HCT116 (cell line): ENCODE results near the gene DND1. TPM values are rescaled to one million over a fixed set of nuclear protein-coding genes. Genes with fewer than 3 reads are reported as not detected.
A peak's percentile ranks its signal among the peaks of the same experiment; 100 is the strongest.

ENCODE experiments used
- ATAC-seq: fragments of 200-7000 bp; cut with Tn5 transposase; 2 replicates; pipeline ENCODE4 v1.9.1; 2020; ENCODE audit warnings: mild to moderate bottlenecking, moderate library complexity
- BruUV-seq: library from RNA; stranded (reverse); fragments of 400-500 nt; replicated peaks from 2 replicates; lab custom pipeline; 2021; lab: Mats Ljungman, UMichigan
- CTCF ChIA-PET: fragments of 300-600 bp; sonication (Branson Sonifier 250); formaldehyde crosslinking; loops from one replicate; lab custom pipeline; 2021; ENCODE audit warnings: antibody characterized with exemption; lab: Charles Lee
- POLR2A ChIA-PET: fragments of 300-600, 350-600 bp; sonication (Branson Sonifier 250); formaldehyde crosslinking; loops from one replicate; lab custom pipeline; 2021; ENCODE audit warnings: antibody characterized with exemption; lab: Charles Lee
- RAD21 ChIA-PET, 2 experiments: fragments of 300-600 bp; sonication (Branson Sonifier 250); formaldehyde crosslinking; loops; one replicate each; lab custom pipeline; 2023; ENCODE audit warnings: low total read pairs in 2 of 2; ENCODE audit not compliant: uncharacterized antibody in 2 of 2, unreplicated experiment in 2 of 2, low non-redundant PET in 1 of 2; lab: Charles Lee
- DNase-seq: peaks from one replicate; pipeline ENCODE4 v3.0.0-alpha.2; 2010; ENCODE audit warnings: low read depth, low spot score
- H2AFZ ChIP-seq: fragments of 200-600 bp; shearing (Covaris generic), sonication (generic); 2 replicates; pipeline ENCODE4 v1.6.1; 2017; ENCODE audit warnings: low read depth, mixed run types, mixed read lengths, antibody characterized with exemption, low read length; ENCODE audit not compliant: poor library complexity, severe bottlenecking
- H3K27ac ChIP-seq: 2 replicates; pipeline ENCODE4 v1.5.1; 2012; ENCODE audit warnings: low read depth, low read length
- H3K27me3 ChIP-seq: fragments of 200-600 bp; sonication (generic); 2 replicates; pipeline ENCODE4 v1.6.1; 2016; ENCODE audit warnings: mixed run types, low read length, mixed read lengths; ENCODE audit not compliant: insufficient read depth
- H3K36me3 ChIP-seq, 2 experiments: fragments of 200-500 bp in 1 of 2; fragments of 200-600 bp in 1 of 2; sonication (Bioruptor generic) in 1 of 2; sonication (generic) in 1 of 2; 2 replicates each; pipeline versions ENCODE4 v1.5.1 to v1.6.1; 2014 to 2016; ENCODE audit warnings: low read length in 2 of 2, inconsistent platforms in 1 of 2, mixed read lengths in 1 of 2, mixed run types in 1 of 2; ENCODE audit not compliant: insufficient read depth in 2 of 2, control insufficient read depth in 1 of 2
- H3K4me1 ChIP-seq, 2 experiments: fragments of 200-600 bp in 1 of 2; sonication (generic) in 1 of 2; 2 replicates each; pipeline versions ENCODE4 v1.5.1 to v1.6.1; 2012 to 2017; ENCODE audit warnings: low read length in 2 of 2, inconsistent platforms in 1 of 2, mild to moderate bottlenecking in 1 of 2, mixed read lengths in 1 of 2, mixed run types in 1 of 2, moderate library complexity in 1 of 2; ENCODE audit not compliant: insufficient read depth in 2 of 2, control insufficient read depth in 1 of 2
- H3K4me2 ChIP-seq: fragments of 200-600 bp; sonication (generic); 2 replicates; pipeline ENCODE4 v1.6.1; 2017; ENCODE audit warnings: mixed run types, low read length, mixed read lengths
- H3K4me3 ChIP-seq, 2 experiments: fragments of 200-600 bp in 1 of 2; sonication (generic) in 1 of 2; replicated peaks in 1 of 2; 2 replicates each; pipeline ENCODE4 v1.5.1; 2011 to 2016; ENCODE audit warnings: low read length in 2 of 2, control low read depth in 1 of 2, low read depth in 1 of 2, mild to moderate bottlenecking in 1 of 2, mixed read lengths in 1 of 2, mixed run types in 1 of 2
- H3K79me2 ChIP-seq: fragments of 200-600 bp; sonication (generic); 2 replicates; pipeline ENCODE4 v1.6.1; 2017; ENCODE audit warnings: mild to moderate bottlenecking, mixed run types, low read length, moderate library complexity, mixed read lengths; ENCODE audit not compliant: insufficient read depth
- H3K9ac ChIP-seq: fragments of 200-600 bp; sonication (generic); 2 replicates; pipeline ENCODE4 v1.6.1; 2016; ENCODE audit warnings: low read length, mixed read lengths
- H3K9me2 ChIP-seq: fragments of 200-600 bp; sonication (generic), shearing (Covaris generic); 2 replicates; pipeline ENCODE4 v1.6.1; 2017; ENCODE audit warnings: mixed run types, mild to moderate bottlenecking, moderate library complexity; ENCODE audit not compliant: insufficient read depth
- H3K9me3 ChIP-seq, 2 experiments: fragments of 200-500 bp in 1 of 2; fragments of 200-600 bp in 1 of 2; sonication (Bioruptor generic) in 1 of 2; sonication (generic) in 1 of 2; 2 replicates each; pipeline ENCODE4 v1.6.1; 2014 to 2017; ENCODE audit warnings: low read length in 2 of 2, mixed read lengths in 2 of 2, inconsistent platforms in 1 of 2, low read depth in 1 of 2, mild to moderate bottlenecking in 1 of 2, mixed run types in 1 of 2, moderate library complexity in 1 of 2; ENCODE audit not compliant: control insufficient read depth in 1 of 2, insufficient read depth in 1 of 2
- H4K20me1 ChIP-seq: fragments of 200-600 bp; sonication (generic), shearing (Covaris generic); 2 replicates; pipeline ENCODE4 v1.6.1; 2017; ENCODE audit warnings: mixed run types, mild to moderate bottlenecking, moderate library complexity; ENCODE audit not compliant: insufficient read depth
- CBX3 ChIP-seq: IDR thresholded peaks from 2 replicates; pipeline ENCODE4 v1.6.1; 2012; ENCODE audit warnings: low read depth
- CEBPB ChIP-seq: IDR thresholded peaks from 2 replicates; pipeline ENCODE4 v1.6.1; 2012; ENCODE audit warnings: low read depth
- EGR1 ChIP-seq: IDR thresholded peaks from 2 replicates; pipeline ENCODE4 v1.6.1; 2012; ENCODE audit warnings: low read depth
- ELF1 ChIP-seq: IDR thresholded peaks from 2 replicates; pipeline ENCODE4 v1.6.1; 2012; ENCODE audit warnings: low read depth, borderline replicate concordance
- EZH2 ChIP-seq: fragments of 200-600 bp; sonication (generic); IDR thresholded peaks from 2 replicates; pipeline ENCODE4 v1.6.1; 2017; ENCODE audit warnings: antibody characterized with exemption, mixed run types
- EZH2phosphoT487 ChIP-seq: fragments of 200-600 bp; IDR thresholded peaks from 2 replicates; pipeline ENCODE4 v1.6.1; 2018; ENCODE audit warnings: antibody characterized with exemption, borderline replicate concordance
- MAX ChIP-seq: IDR thresholded peaks from 2 replicates; pipeline ENCODE4 v1.6.1; 2012
- POLR2AphosphoS5 ChIP-seq: IDR thresholded peaks from 2 replicates; pipeline ENCODE4 v1.6.1; 2011; ENCODE audit warnings: mild to moderate bottlenecking, low read depth, low read length, moderate library complexity
- RAD21 ChIP-seq: IDR thresholded peaks from 2 replicates; pipeline ENCODE4 v1.6.1; 2012; ENCODE audit warnings: low read depth, mild to moderate bottlenecking
- SIN3A ChIP-seq: IDR thresholded peaks from 2 replicates; pipeline ENCODE4 v1.6.1; 2012; ENCODE audit warnings: low read depth
- SP1 ChIP-seq: IDR thresholded peaks from 2 replicates; pipeline ENCODE4 v1.6.1; 2012; ENCODE audit warnings: low read depth
- TCF7L2 ChIP-seq: IDR thresholded peaks from 2 replicates; pipeline ENCODE4 v1.7.0; 2011; ENCODE audit warnings: borderline replicate concordance, inconsistent platforms; ENCODE audit not compliant: insufficient read depth, insufficient read length; ENCODE audit errors: extremely low read depth
- YY1 ChIP-seq: IDR thresholded peaks from 2 replicates; pipeline ENCODE4 v1.6.1; 2011; ENCODE audit warnings: low read length, low read depth, moderate library complexity, mild to moderate bottlenecking; ENCODE audit not compliant: insufficient replicate concordance; ENCODE audit errors: extremely low read depth
- ZFX ChIP-seq: fragments of 450-650 bp; IDR thresholded peaks from 2 replicates; pipeline ENCODE4 v1.6.1; 2017
- ZNF274 ChIP-seq: fragments of 200-500 bp; sonication (Bioruptor generic); IDR thresholded peaks from 2 replicates; pipeline ENCODE4 v1.6.1; 2014; ENCODE audit warnings: mild to moderate bottlenecking, low read depth, low read length, inconsistent platforms
- intact Hi-C: fragments of 100-400 bp; cut with micrococcal nuclease; formaldehyde crosslinking; loops from 2 replicates; pipeline ENCODE4 v1.10.0; 2022
- total RNA-seq: library from RNA; stranded (reverse); gene quantifications from one replicate; pipeline ENCODE4 v1.2.1, GENCODE V29; 2021; ENCODE audit not compliant: unreplicated experiment
- TF ChIP-seq, protein P1 (sequence below), 3 experiments: fragments of 200-600 bp in 1 of 3; sonication (generic) in 1 of 3; IDR thresholded peaks in 2 of 3; conservative IDR thresholded peaks in 1 of 3; 2 replicates each; pipeline ENCODE4 v1.5.1; 2012 to 2017; ENCODE audit warnings: low read depth in 2 of 3, low read length in 2 of 3, antibody characterized with exemption in 1 of 3, borderline replicate concordance in 1 of 3, control low read depth in 1 of 3, mild to moderate bottlenecking in 1 of 3, mixed read lengths in 1 of 3, mixed run types in 1 of 3, moderate library complexity in 1 of 3; ENCODE audit not compliant: insufficient read depth in 1 of 3
- TF ChIP-seq, protein P2 (sequence below): IDR thresholded peaks from 2 replicates; pipeline ENCODE4 v1.6.1; 2012; ENCODE audit warnings: low read depth
- TF ChIP-seq, protein P3 (sequence below): IDR thresholded peaks from 2 replicates; pipeline ENCODE4 v1.6.1; 2011; ENCODE audit warnings: mild to moderate bottlenecking, low read length, moderate library complexity; ENCODE audit not compliant: insufficient replicate concordance; ENCODE audit errors: extremely low read depth

The DND1 gene
- total RNA-seq, 1 experiment from 2014 or later = 2.3 TPM

DNA sequence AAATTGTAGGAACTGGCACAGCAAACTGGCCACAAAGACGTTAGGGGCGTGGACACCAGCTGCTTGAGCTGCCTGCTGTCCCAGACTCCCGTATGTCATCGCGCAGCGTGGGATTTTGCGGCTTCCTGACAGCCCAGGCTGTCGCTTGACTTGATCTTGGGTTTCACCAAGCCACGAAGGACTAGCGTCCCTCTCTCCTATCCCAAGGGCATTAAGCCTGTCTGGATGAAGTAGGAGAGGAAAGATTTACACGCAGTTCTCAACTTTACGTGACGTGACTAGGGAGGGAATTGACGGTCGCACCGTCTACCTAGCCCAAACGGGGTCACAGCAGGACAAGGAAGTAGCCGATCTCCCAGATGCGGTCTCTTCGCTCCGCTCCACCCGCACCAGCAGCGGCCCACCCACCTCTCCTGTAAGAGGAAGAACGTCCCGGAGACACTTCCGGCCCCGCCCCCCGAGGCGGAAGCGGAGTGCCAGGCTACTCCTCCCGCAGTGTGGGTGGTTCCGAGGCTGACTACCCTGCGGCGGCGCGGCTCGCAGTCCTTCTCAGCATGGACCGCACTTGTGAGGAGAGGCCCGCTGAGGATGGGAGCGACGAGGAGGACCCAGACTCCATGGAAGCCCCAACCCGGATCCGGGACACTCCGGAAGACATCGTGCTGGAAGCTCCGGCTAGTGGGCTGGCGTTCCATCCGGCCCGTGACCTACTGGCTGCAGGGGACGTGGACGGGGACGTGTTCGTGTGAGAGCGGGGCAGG lies 8.8 kb downstream of the DND1 start, which contains the start of gene WDR55:
WDR55 (plus strand) TSS at position 546 of the 761 bp plus-strand sequence; CDS start at position 555, 9 bp downstream.
- Histone ChIP-seq H3K79me2 (peaks cover 48% of the 10 kb centered on the region), H3K27me3 (no peaks in the 10 kb centered on the region), H3K27ac (peak within 1 kb of the TSS; percentile 74), H2AFZ (no peak within 1 kb of the TSS), H3K9me3 (no peaks in the 10 kb centered on the region), H3K36me3 (peaks cover 36 to 53% of the 10 kb centered on the region in 2 experiments), H3K9me2 (no peaks in the 10 kb centered on the region), H4K20me1 (no peaks in the 10 kb centered on the region), H3K4me2 (peak within 1 kb of the TSS; percentile 86), H3K9ac (peak within 1 kb of the TSS; percentile 83), H3K4me1 (peaks cover 2 to 16% of the 10 kb centered on the region in 2 experiments; a peak in 2 of 4 replicates), H3K4me3 (peak within 1 kb of the TSS; percentile 94 to 96)
- DNase-seq = peak; percentile 83
- BruUV-seq = TSS peak; percentile 94
- ChIA-PET POLR2A (interaction anchor here (0.6 to 3.5 kb wide), 2 partner anchors 17 to 1354 kb away, joined by 3 to 17 read pairs; partner anchors contain the start of genes IK and NDUFA2), RAD21 (no interaction called here), CTCF (no interaction called here)
- ATAC-seq = peak; percentile 95
- intact Hi-C loops = loop anchor here (1.0 to 2.0 kb wide), 3 partner anchors 17 to 54 kb away; partner anchors contain the start of genes HARS1, HARS2, IK and NDUFA2
- TF ChIP-seq ZFX (no peak; the same call in 1 of the 2 replicates), SIN3A (peak; percentile 80), SP1 (peak; percentile 62), MAX (peak; percentile 79), ZNF274 (no peak), CEBPB (no peak), TCF7L2 (peak; percentile 6), CBX3 (no peak), ELF1 (peak; percentile 86), EGR1 (peak; percentile 87), RAD21 (no peak), EZH2 (no peak), EZH2phosphoT487 (no peak), YY1 (peak; percentile 61), POLR2AphosphoS5 (peak; percentile 96)
- TF ChIP-seq, protein P1, sequence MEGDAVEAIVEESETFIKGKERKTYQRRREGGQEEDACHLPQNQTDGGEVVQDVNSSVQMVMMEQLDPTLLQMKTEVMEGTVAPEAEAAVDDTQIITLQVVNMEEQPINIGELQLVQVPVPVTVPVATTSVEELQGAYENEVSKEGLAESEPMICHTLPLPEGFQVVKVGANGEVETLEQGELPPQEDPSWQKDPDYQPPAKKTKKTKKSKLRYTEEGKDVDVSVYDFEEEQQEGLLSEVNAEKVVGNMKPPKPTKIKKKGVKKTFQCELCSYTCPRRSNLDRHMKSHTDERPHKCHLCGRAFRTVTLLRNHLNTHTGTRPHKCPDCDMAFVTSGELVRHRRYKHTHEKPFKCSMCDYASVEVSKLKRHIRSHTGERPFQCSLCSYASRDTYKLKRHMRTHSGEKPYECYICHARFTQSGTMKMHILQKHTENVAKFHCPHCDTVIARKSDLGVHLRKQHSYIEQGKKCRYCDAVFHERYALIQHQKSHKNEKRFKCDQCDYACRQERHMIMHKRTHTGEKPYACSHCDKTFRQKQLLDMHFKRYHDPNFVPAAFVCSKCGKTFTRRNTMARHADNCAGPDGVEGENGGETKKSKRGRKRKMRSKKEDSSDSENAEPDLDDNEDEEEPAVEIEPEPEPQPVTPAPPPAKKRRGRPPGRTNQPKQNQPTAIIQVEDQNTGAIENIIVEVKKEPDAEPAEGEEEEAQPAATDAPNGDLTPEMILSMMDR (IDR thresholded peaks at IDR 0.05 in 2 of 3, conservative IDR thresholded peaks at IDR 0.05 in 1 of 3; ENCODE audit: borderline replicate concordance in 1 of 3, insufficient read depth in 1 of 3, low read depth in 2 of 3, low read length in 2 of 3) = no peak
- TF ChIP-seq, protein P2, sequence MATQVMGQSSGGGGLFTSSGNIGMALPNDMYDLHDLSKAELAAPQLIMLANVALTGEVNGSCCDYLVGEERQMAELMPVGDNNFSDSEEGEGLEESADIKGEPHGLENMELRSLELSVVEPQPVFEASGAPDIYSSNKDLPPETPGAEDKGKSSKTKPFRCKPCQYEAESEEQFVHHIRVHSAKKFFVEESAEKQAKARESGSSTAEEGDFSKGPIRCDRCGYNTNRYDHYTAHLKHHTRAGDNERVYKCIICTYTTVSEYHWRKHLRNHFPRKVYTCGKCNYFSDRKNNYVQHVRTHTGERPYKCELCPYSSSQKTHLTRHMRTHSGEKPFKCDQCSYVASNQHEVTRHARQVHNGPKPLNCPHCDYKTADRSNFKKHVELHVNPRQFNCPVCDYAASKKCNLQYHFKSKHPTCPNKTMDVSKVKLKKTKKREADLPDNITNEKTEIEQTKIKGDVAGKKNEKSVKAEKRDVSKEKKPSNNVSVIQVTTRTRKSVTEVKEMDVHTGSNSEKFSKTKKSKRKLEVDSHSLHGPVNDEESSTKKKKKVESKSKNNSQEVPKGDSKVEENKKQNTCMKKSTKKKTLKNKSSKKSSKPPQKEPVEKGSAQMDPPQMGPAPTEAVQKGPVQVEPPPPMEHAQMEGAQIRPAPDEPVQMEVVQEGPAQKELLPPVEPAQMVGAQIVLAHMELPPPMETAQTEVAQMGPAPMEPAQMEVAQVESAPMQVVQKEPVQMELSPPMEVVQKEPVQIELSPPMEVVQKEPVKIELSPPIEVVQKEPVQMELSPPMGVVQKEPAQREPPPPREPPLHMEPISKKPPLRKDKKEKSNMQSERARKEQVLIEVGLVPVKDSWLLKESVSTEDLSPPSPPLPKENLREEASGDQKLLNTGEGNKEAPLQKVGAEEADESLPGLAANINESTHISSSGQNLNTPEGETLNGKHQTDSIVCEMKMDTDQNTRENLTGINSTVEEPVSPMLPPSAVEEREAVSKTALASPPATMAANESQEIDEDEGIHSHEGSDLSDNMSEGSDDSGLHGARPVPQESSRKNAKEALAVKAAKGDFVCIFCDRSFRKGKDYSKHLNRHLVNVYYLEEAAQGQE = no peak
- TF ChIP-seq, protein P3, sequence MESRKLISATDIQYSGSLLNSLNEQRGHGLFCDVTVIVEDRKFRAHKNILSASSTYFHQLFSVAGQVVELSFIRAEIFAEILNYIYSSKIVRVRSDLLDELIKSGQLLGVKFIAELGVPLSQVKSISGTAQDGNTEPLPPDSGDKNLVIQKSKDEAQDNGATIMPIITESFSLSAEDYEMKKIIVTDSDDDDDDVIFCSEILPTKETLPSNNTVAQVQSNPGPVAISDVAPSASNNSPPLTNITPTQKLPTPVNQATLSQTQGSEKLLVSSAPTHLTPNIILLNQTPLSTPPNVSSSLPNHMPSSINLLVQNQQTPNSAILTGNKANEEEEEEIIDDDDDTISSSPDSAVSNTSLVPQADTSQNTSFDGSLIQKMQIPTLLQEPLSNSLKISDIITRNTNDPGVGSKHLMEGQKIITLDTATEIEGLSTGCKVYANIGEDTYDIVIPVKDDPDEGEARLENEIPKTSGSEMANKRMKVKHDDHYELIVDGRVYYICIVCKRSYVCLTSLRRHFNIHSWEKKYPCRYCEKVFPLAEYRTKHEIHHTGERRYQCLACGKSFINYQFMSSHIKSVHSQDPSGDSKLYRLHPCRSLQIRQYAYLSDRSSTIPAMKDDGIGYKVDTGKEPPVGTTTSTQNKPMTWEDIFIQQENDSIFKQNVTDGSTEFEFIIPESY = no peak
